ENCODE measurements around the gene BHLHA9.
A peak's percentile ranks its signal among the peaks of the same experiment; 100 is the strongest.

The BHLHA9 gene

GRCh38 chr17:1256699-1257098 is 13.5 kb upstream of the BHLHA9 start:
- no peak for DNase-seq

DNA sequence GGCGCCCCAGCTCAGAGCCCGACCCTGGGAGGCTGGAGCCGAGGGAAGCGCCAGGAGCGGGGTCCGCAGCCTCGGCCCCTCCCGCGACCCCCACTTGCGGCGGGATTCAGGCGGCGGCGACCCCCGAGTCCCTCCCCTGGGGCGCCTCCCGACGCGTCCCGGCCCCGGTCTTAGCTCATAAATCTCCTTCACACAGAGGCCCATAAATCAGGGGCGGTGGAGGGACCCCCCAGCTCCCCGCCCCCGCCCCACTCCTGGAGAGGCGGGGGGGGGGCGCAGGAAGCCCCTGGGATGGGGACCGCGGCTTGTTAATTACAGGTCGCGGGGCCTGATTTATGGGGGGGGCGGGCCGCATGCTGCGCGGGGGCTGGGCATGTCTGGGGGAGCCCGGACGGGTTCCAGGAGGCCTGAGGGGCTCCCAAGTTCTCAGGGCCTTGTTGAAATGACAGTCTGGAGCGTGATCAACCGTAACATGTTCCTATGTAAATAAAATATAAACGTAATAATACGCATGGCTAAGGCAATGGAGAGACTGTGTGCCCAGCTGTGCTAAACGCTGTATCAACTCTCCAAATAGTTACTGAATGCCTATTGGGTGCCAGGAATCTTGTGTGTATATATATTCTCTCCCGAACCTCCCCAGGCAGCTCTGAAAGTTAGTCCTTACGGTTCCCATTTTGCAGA is 10.0 kb upstream of the BHLHA9 start:
- no peak for DNase-seq

DNA sequence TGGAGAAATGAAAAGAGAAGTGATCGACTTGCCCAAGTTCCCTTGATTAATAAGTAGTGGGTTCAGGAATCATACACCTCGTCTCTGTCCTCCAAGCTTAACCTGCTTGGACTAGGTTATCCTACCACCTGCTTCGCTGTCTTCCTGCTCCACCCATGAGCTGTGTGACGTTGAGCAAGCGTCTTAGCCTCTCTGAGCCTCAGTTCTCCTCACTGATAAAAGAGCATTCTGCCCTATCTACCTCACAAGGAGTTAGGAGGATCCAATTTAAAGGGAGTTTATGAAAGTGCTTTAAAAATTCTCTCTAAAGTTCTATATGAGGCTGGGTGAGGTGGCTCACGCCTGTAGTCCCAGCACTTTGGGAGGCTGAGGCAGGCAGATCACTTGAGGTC is 9.5 kb upstream of the BHLHA9 start:
- DNase-seq = no peak

DNA sequence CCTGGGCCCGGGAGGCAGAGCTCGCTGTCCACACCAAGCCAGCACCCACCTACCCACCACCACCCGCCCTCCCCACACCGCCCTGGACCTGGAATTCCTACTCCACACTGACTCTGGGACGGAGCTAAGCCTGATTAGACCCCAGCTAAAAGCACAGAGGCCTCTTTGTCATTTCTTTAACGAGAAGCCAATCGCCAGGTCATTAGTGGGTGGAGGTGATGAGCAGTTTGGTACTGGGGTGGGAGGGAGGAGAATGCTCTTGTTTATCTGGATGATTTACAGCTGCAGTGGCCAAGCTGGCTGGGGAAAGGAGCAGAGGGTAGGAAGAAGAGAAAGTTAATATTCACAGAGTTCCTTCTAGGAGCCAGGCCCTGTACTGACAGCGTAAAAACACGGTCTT is 6.0 kb upstream of the BHLHA9 start:
- no peak for DNase-seq

DNA sequence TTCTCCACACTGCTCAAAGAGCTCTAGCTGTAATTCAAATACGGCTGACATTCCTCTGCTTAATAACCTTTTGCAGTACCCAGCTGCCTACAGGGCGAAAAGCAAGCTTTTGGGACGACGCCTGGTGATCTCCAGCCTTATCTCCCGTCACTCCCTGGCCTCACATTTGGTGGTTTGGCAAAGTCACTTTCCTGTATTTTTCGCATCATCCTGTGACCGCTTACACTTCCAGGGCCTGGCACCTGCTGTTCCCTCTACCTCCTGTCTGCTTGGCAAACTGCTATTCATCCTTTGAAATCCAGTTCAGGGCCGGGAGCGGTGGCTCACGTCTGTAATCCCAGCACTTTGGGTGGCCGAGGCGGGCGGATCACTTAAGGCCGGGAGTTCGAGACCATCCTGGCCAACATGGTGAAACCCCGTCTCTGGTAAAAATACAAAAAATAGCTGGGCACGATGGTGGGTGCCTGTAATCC is 2.7 kb upstream of the BHLHA9 start:
- DNase-seq = no peak

GRCh38 chr17:1271030-1271423 is 783 bp downstream of the BHLHA9 start:
- no peak for DNase-seq

DNA sequence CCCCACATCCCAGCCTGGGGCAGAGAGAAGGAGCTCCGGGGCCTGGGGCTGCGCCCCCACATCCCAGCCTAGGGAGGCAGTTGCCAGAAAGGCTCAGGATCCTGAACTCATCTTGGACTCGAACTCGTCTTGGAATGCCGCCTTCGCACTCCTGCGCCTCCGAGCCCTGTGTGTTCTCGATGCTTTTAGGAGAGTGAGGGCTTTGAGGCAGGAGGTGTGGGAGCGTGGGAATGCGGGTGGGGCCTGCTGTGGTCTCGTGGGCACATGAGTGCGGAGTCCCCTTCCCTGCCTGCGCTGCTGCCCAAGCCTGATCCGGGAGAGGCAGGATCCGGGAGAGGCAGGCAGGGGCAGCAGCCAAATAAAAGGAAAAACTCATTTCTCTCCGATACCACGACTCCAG is 1.2 kb downstream of the BHLHA9 start:
- no peak for DNase-seq

DNA sequence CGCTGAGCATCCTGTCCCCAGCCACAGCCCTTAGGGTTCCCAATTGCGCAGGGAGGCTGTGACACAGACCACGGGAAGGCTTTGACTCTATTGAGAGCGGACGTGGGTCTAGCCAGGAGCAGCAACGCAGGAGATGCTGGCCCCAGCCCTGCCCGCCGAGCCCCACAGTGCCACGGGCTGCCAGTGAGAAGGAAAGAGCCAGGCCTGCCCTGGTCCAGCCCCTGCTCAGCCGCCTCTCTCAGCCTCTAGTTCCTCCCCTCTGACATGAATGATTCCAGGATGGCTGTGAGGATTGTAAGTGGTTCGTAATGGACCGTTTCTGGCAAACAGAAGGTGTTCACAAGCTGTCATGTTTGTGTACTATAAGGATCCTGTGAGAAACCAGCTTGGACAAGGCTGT is 2.5 kb downstream of the BHLHA9 start:
- DNase-seq = no peak

GRCh38 chr17:1273492-1274244 is 3.4 kb downstream of the BHLHA9 start:
- DNase-seq = no peak

- no peak for DNase-seq
These were observed 4.0 kb downstream of the BHLHA9 start for GRCh38 chr17:1274245-1274608.

- no peak for DNase-seq
These were observed 5.1 kb downstream of the BHLHA9 start for GRCh38 chr17:1275205-1275961.

GRCh38 chr17:1275962-1276736 is 5.9 kb downstream of the BHLHA9 start:
- DNase-seq = peak; percentile 71

DNA sequence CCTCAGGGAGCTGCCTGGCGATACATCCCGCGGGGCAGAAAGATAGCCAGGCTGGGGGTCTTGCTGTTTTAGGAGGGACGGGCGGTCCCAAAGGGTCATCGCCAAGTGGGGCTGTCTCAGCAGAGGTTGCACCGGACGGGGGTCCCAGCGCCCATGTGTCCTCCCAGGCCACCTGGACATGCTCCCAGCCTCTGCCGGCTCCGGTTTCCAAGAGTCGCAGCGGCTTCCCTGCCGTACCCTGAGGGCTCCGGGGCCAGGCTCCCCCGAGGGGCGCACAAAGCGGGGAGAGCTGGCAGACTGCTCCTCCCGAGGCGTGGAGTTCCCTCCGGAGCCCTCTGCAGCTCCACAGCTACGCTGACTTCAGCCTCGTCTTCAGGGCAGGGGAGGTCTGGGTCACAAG is 10.4 kb downstream of the BHLHA9 start:
- DNase-seq = no peak

GRCh38 chr17:1286379-1287106 is 16.3 kb downstream of the BHLHA9 start:
- DNase-seq = peak; percentile 20

DNA sequence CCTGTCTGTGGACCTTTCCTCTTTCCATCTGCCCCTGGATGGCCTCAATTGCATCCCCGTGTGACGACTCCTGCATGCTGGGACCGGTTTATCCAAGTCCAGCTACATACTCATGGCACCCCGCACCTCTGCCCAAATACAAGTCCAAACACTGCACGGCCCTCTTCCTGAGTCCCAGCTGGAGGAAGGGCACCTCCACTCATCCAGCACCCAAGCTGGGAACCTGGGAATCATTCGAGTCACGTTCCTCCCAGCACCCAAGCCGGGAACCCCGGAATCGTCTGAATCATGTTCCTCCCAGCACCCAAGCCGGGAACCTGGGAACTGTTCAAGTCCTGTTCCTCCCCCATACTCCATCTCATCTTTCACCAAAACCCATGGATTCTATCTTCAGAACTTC is 19.5 kb downstream of the BHLHA9 start:
- DNase-seq = no peak

- DNase-seq = no peak
These were observed 20.4 kb downstream of the BHLHA9 start for GRCh38 chr17:1290676-1291075.

- DNase-seq = peak; percentile 91
These were observed 24.0 kb downstream of the BHLHA9 start for GRCh38 chr17:1294157-1294717.

DNA sequence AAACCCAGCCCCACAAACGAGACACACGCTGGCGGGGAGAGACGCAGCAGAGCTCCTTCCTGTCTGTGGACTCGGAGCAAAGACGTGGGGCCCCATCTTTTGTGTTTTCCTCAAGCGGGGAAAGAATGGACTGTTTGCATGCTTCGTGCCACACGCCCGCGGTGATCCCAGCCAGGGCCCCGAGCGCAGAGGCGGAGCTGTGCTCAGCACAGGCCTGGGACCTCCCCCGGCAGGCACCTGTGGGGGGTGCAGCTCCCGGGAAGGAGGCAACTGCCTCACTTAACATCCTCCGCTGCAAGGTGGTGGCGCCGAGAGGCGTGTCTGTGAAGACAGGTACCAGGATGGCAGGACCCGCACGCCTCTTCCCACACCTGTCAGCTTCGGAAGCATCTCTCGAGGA is 28.4 kb downstream of the BHLHA9 start:
- DNase-seq = peak; percentile 29

GRCh38 chr17:1299552-1300370 is 29.5 kb downstream of the BHLHA9 start:
- DNase-seq = no peak

GRCh38 chr17:1300371-1300905 is 30.2 kb downstream of the BHLHA9 start:
- no peak for DNase-seq

GRCh38 chr17:1301546-1301945 is 31.3 kb downstream of the BHLHA9 start:
- DNase-seq = no peak
